SK-N-SH (cell line): ENCODE results near the gene SETD1B.
"Not testable (repeated sequence)": the region's sequence is repeated elsewhere in the genome, so short reads cannot be mapped to it uniquely, and the experiment has no call there.

Experiments used
- CTCF ChIP-seq: fragments of 200-600 bp; sonication (generic); IDR thresholded peaks from 2 replicates; pipeline ENCODE4 v1.6.1; 2017; ENCODE audit warnings: antibody characterized with exemption, mild to moderate bottlenecking, moderate library complexity
- ELF1 ChIP-seq: IDR thresholded peaks from 2 replicates; pipeline ENCODE4 v1.4.0; 2012
- EP300 ChIP-seq, 2 experiments: IDR thresholded peaks; 2 replicates each; pipeline versions ENCODE4 v1.4.0 to v1.6.1; 2012; ENCODE audit warnings: borderline replicate concordance in 1 of 2, low read depth in 1 of 2, low read length in 1 of 2
- EZH2phosphoT487 ChIP-seq: fragments of 200-600 bp; sonication (generic); IDR thresholded peaks from 2 replicates; pipeline ENCODE4 v1.6.1; 2017; ENCODE audit warnings: low read depth, mixed run types, mild to moderate bottlenecking, antibody characterized with exemption, moderate library complexity, borderline replicate concordance
- FOSL2 ChIP-seq: IDR thresholded peaks from 2 replicates; pipeline ENCODE4 v1.4.0; 2012; ENCODE audit warnings: low read depth, mild to moderate bottlenecking, moderate library complexity, borderline replicate concordance
- FOXM1 ChIP-seq: IDR thresholded peaks from 2 replicates; pipeline ENCODE4 v1.4.0; 2012; ENCODE audit warnings: low read depth, mild to moderate bottlenecking
- JUND ChIP-seq: IDR thresholded peaks from 2 replicates; pipeline ENCODE4 v1.4.0; 2012
- MAX ChIP-seq: IDR thresholded peaks from 2 replicates; pipeline ENCODE4 v1.4.0; 2012; ENCODE audit warnings: low read depth
- RAD21 ChIP-seq: IDR thresholded peaks from 2 replicates; pipeline ENCODE4 v1.6.1; 2012; ENCODE audit warnings: mild to moderate bottlenecking, low read length
- SIN3A ChIP-seq: IDR thresholded peaks from 2 replicates; pipeline ENCODE4 v1.6.1; 2012; ENCODE audit warnings: low read depth, mild to moderate bottlenecking, low read length, moderate library complexity, borderline replicate concordance
- TCF12 ChIP-seq: IDR thresholded peaks from 2 replicates; pipeline ENCODE4 v1.4.0; 2012

GRCh38 chr12:121790785-121791184, 13.0 kb upstream of the SETD1B start:
- not testable (repeated sequence) for TF ChIP-seq CTCF; EP300 (IDR thresholded peaks at IDR 0.05; ENCODE audit: borderline replicate concordance in 1 of 2, low read depth in 1 of 2, low read length in 1 of 2); ELF1; EZH2phosphoT487; SIN3A; RAD21; FOSL2; TCF12; FOXM1; JUND; MAX
